Thyroid gland (tissue), 4 donors: Measurements from ENCODE around the gene NFYC. TPM values are rescaled to one million over a fixed set of nuclear protein-coding genes. Genes with fewer than 3 reads are reported as not detected.

Experiments
- DNase-seq, 2 donors: peaks; one replicate each; pipeline ENCODE4 v3.0.0-alpha.2; 2019
- H3K27ac ChIP-seq, 3 donors: fragments of 200-600 bp; sonication (generic); 1 replicate in 2 of 3; 2 replicates in 1 of 3; pipeline ENCODE4 v1.5.1; 2016 to 2019; ENCODE audit warnings: mild to moderate bottlenecking in 1 of 3, moderate library complexity in 1 of 3
- H3K27me3 ChIP-seq: fragments of 200-600 bp; sonication (generic); one replicate; pipeline ENCODE4 v1.5.1; 2019
- H3K36me3 ChIP-seq, 2 donors: fragments of 200-600 bp; sonication (generic); one replicate each; pipeline ENCODE4 v1.5.1; 2016 to 2019
- H3K4me1 ChIP-seq, 2 donors: fragments of 200-600 bp; sonication (generic); one replicate each; pipeline ENCODE4 v1.5.1; 2017 to 2019
- H3K4me3 ChIP-seq, 3 donors: fragments of 200-600 bp; sonication (generic); replicated peaks in 1 of 3; 1 replicate in 2 of 3; 2 replicates in 1 of 3; pipeline ENCODE4 v1.5.1; 2016; ENCODE audit warnings: mild to moderate bottlenecking in 1 of 3
- H3K9me3 ChIP-seq: fragments of 200-600 bp; sonication (generic); one replicate; pipeline ENCODE4 v1.5.1; 2017
- POLR2A ChIP-seq, 2 donors: fragments of 450-650 bp; IDR thresholded peaks; one replicate each; pipeline ENCODE4 v1.6.1; 2017; ENCODE audit warnings: antibody characterized with exemption in 2 of 2, mild to moderate bottlenecking in 2 of 2, moderate library complexity in 1 of 2
- WGBS, 2 donors: methylation state at CpG; one replicate each; pipeline ENCODE4 v1.1.5; 2017; 5-methylcytosine and 5-hydroxymethylcytosine counted together
- intact Hi-C: fragments of 100-400 bp; cut with DNase I; formaldehyde crosslinking; loops from one replicate; pipeline ENCODE4 v1.15.1; 2023
- total RNA-seq, 4 donors: library from RNA; depleted of rRNA; stranded (reverse); fragments of >200 nt; gene quantifications; one replicate each; pipeline ENCODE4 v1.2.3, GENCODE V29; 2016
- TF ChIP-seq, protein P1 (sequence below), 6 experiments: fragments of 200-600 bp in 3 of 6; fragments of 450-650 bp in 3 of 6; sonication (generic) in 3 of 6; IDR thresholded peaks; one replicate each; pipeline ENCODE4 v1.5.1; 2016 to 2019; ENCODE audit warnings: antibody characterized with exemption in 6 of 6, mild to moderate bottlenecking in 2 of 6, inconsistent platforms in 1 of 6, moderate library complexity in 1 of 6

The NFYC gene
- total RNA-seq, 4 donors from 2014 or later: 70.5 to 175 (median 96.7) TPM

DNA sequence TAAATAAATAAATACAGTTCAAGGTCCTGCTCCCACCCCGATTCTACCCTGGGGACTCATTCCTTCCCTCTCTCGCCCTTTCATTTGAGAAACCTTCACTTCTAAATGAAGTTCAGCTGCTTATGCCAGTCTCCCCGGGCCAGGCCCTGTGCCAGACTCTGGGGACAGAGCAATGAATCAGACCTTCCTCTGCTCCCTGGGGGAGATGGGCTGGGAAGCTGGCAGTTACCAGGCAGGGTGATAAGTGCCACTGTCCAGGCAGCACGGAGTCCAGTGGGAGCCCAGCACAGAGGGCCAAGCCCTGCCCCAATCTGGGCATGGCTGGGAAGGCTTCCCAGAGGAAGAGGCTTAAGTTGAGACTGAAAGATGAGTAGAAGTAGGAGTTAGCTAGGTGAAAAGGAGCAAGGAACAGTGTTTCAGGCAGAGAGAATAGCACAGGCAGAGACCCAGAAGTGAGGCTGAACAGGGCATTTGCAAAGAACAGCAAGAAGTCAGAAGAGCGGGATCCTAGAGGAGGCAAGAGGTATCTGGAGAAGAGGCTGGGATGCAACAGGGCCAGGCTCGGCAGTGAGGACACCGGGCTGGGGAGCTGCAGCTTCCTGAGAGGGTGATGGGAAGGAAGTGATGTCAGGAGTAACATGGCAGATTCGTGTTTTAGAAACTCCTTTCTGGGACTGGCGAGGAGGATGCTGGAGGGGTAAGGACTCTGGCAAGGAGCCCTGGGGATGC, 105.6 kb downstream of the NFYC start:
- Histone ChIP-seq H3K27ac (no peak overlapping the region), H3K27me3 (no peaks in the 10 kb centered on the region), H3K4me1 (peaks cover 8 to 19% of the 10 kb centered on the region in 2 donors), H3K9me3 (no peaks in the 10 kb centered on the region), H3K36me3 (no peaks in the 10 kb centered on the region), H3K4me3 (no peak overlapping the region)
- TF ChIP-seq, protein P1, sequence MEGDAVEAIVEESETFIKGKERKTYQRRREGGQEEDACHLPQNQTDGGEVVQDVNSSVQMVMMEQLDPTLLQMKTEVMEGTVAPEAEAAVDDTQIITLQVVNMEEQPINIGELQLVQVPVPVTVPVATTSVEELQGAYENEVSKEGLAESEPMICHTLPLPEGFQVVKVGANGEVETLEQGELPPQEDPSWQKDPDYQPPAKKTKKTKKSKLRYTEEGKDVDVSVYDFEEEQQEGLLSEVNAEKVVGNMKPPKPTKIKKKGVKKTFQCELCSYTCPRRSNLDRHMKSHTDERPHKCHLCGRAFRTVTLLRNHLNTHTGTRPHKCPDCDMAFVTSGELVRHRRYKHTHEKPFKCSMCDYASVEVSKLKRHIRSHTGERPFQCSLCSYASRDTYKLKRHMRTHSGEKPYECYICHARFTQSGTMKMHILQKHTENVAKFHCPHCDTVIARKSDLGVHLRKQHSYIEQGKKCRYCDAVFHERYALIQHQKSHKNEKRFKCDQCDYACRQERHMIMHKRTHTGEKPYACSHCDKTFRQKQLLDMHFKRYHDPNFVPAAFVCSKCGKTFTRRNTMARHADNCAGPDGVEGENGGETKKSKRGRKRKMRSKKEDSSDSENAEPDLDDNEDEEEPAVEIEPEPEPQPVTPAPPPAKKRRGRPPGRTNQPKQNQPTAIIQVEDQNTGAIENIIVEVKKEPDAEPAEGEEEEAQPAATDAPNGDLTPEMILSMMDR (IDR thresholded peaks at IDR 0.05): no peak
- TF ChIP-seq POLR2A (IDR thresholded peaks at IDR 0.05): no peak
- DNase-seq: no peak
- 72 to 75% methylated on average over 9 of the region's 9 CpGs for WGBS, 2 donors
- intact Hi-C loops: no loop called here

- intact Hi-C loops: no loop called here
- H3K4me1 ChIP-seq: peaks cover 8 to 24% of the 10 kb centered on the region in 2 donors
- 86% methylated on average over 3 of the region's 3 CpGs for WGBS, 2 donors
- no peaks in the 10 kb centered on the region for H3K36me3 ChIP-seq
- H3K4me3 ChIP-seq: no peak overlapping the region
- H3K27ac ChIP-seq: no peak overlapping the region
- no peak for DNase-seq
- TF ChIP-seq, protein P1 (IDR thresholded peaks at IDR 0.05): no peak
- TF ChIP-seq POLR2A (IDR thresholded peaks at IDR 0.05): no peak
- H3K9me3 ChIP-seq: no peaks in the 10 kb centered on the region
- no peaks in the 10 kb centered on the region for H3K27me3 ChIP-seq
Observed at GRCh38 chr1:40797668-40798010, 106.1 kb downstream of the NFYC start.

- 88 to 94% methylated on average over 4 to 7 of the region's 8 CpGs for WGBS, 2 donors
- intact Hi-C loops: no loop called here
- TF ChIP-seq POLR2A (IDR thresholded peaks at IDR 0.05): no peak
- TF ChIP-seq, protein P1 (IDR thresholded peaks at IDR 0.05): no peak
- no peak for DNase-seq
- H3K9me3 ChIP-seq: no peaks in the 10 kb centered on the region
- H3K27ac ChIP-seq: no peak overlapping the region
- no peak overlapping the region for H3K4me3 ChIP-seq
- H3K27me3 ChIP-seq: no peaks in the 10 kb centered on the region
- peaks cover 8 to 25% of the 10 kb centered on the region in 2 donors for H3K4me1 ChIP-seq
- no peaks in the 10 kb centered on the region for H3K36me3 ChIP-seq
Observed at GRCh38 chr1:40798366-40799281, 107.1 kb downstream of the NFYC start.

DNA sequence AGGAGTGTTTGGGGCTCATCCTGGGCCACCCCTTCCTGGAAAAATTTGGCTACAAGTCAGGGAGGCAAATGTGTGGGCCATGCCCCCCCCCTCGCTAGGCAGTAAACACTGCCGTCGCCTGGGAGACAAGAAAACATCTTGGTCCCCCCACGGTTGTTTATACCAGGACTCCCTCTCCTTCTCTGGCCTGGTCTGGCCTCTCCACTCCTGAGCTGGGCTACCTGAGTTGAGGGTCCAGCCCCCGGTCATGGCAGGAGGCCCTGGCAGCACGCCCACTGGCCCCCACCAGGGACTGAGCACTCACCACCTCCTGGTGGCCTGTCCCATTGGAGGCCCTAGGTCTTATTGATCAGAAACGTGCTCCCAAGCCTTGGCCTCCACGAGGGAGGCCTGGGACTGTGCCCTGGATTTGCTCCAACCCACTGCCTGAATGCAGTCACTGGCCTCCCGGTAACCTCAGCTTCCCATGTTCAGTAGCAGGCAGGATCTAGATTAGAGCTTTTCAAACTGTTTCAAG, 107.9 kb downstream of the NFYC start:
- Histone ChIP-seq H3K27me3 (no peaks in the 10 kb centered on the region), H3K4me1 (peaks cover 8 to 25% of the 10 kb centered on the region in 2 donors), H3K4me3 (no peak overlapping the region), H3K9me3 (no peaks in the 10 kb centered on the region), H3K27ac (no peak overlapping the region), H3K36me3 (no peaks in the 10 kb centered on the region)
- intact Hi-C loops: no loop called here
- 60 to 74% methylated on average over 6 to 7 of the region's 9 CpGs for WGBS, 2 donors
- DNase-seq: no peak
- TF ChIP-seq, protein P1 (IDR thresholded peaks at IDR 0.05): no peak
- no peak for TF ChIP-seq POLR2A (IDR thresholded peaks at IDR 0.05)
